ENCODE measurements around the gene OR1A2. TPM values are rescaled to one million over a fixed set of nuclear protein-coding genes. Genes with fewer than 3 reads are reported as not detected.

OR1A2 gene
- total and polyA plus RNA-seq, 2 of the 4 experiments (the other 2 are of a cell fraction) = not detected

- Histone ChIP-seq H4K8ac (ENCODE audit: low read depth in 2 of 2, low read length in 2 of 2) (no peak within 1 kb of the TSS), H4K91ac (ENCODE audit: insufficient read depth, low read depth, low read length) (no peak within 1 kb of the TSS), H3K4me3 (ENCODE audit: insufficient read depth, low read depth, low read length) (no peak within 1 kb of the TSS), H3K9me1 (ENCODE audit: insufficient read depth, low read length) (no peaks in the 10 kb centered on the region), H3K23ac (ENCODE audit: low read depth, low read length) (no peak within 1 kb of the TSS), H2AFZ (replicated peaks; ENCODE audit: low read length, poor library complexity) (peak within 1 kb of the TSS; percentile 23), H3K4me2 (ENCODE audit: low read depth, low read length) (no peak within 1 kb of the TSS), H3K27ac (ENCODE audit: insufficient read depth, low read length) (no peak within 1 kb of the TSS), H3K18ac (ENCODE audit: low read depth, low read length) (no peak within 1 kb of the TSS), H3K79me1 (ENCODE audit: low read depth in 1 of 2, low read length in 2 of 2) (no peaks in the 10 kb centered on the region), H3K4ac (ENCODE audit: low read depth, low read length) (no peak within 1 kb of the TSS), H4K5ac (ENCODE audit: low read depth, low read length) (no peak within 1 kb of the TSS), H3K4me1 (ENCODE audit: control insufficient read depth, insufficient read depth, low read length) (no peaks in the 10 kb centered on the region), H3K9me3 (ENCODE audit: control insufficient read depth, insufficient read depth, low read length) (peaks cover 7% of the 10 kb centered on the region; the same call in 1 of the 2 replicates), H3K36me3 (ENCODE audit: control insufficient read depth, insufficient read depth, low read length) (no peaks in the 10 kb centered on the region), H2AK5ac (ENCODE audit: low read depth, low read length) (no peak within 1 kb of the TSS), H2BK120ac (ENCODE audit: low read depth, low read length) (no peak within 1 kb of the TSS), H2BK15ac (ENCODE audit: low read depth, low read length) (no peak within 1 kb of the TSS), H4K20me1 (ENCODE audit: insufficient read depth, low read length) (no peaks in the 10 kb centered on the region), H3K27me3 (ENCODE audit: control insufficient read depth, insufficient read depth, low read length) (no peaks in the 10 kb centered on the region), H3K9ac (ENCODE audit: low read depth, low read length) (no peak within 1 kb of the TSS), H2BK20ac (ENCODE audit: low read depth, low read length) (no peak within 1 kb of the TSS), H3K14ac (replicated peaks; ENCODE audit: low read depth, low read length) (no peak within 1 kb of the TSS), H2AK9ac (replicated peaks; ENCODE audit: low read depth, low read length, poor library complexity) (no peak within 1 kb of the TSS), H2BK5ac (ENCODE audit: low read depth, low read length, poor library complexity, severe bottlenecking) (no peak within 1 kb of the TSS), H3K56ac (ENCODE audit: extremely low read depth, insufficient read depth, low read length) (no peak within 1 kb of the TSS)
- ChIA-PET CTCF (no interaction called here), POLR2A (ENCODE audit: unreplicated experiment) (no interaction called here)
- intact Hi-C loops (cut with micrococcal nuclease) (no loop called here), dilution Hi-C loops (cut with HindIII; ENCODE audit: low sequenced_read_pairs, unreplicated experiment) (no loop called here), in situ Hi-C loops (cut with MboI; ENCODE audit: low sequenced_read_pairs) (no loop called here)
- DNase-seq (no peak), ATAC-seq (ENCODE audit: low read depth) (no peak)
- TF ChIP-seq MAFK (IDR thresholded peaks at IDR 0.05; ENCODE audit: low read depth, low read length) (no peak), RCOR1 (IDR thresholded peaks at IDR 0.05; ENCODE audit: insufficient replicate concordance, low read length) (no peak), POLR2A (IDR thresholded peaks at IDR 0.05; ENCODE audit: low read depth, low read length) (no peak), MAZ (IDR thresholded peaks at IDR 0.05; ENCODE audit: borderline replicate concordance, low read depth, low read length) (no peak), MXI1 (IDR thresholded peaks at IDR 0.05; ENCODE audit: borderline replicate concordance, low read depth, low read length) (no peak), CEBPB (IDR thresholded peaks at IDR 0.05; ENCODE audit: low read depth, low read length) (no peak), USF2 (IDR thresholded peaks at IDR 0.05; ENCODE audit: low read depth, low read length) (no peak), NFE2L2 (IDR thresholded peaks at IDR 0.05; ENCODE audit: low read depth, low read length) (no peak), CTCF (conservative IDR thresholded peaks at IDR 0.05; ENCODE audit: low read depth, low read length) (no peak), CHD1 (IDR thresholded peaks at IDR 0.05; ENCODE audit: low read depth, low read length) (no peak), SMC3 (IDR thresholded peaks at IDR 0.05; ENCODE audit: low read depth, low read length) (no peak), BHLHE40 (IDR thresholded peaks at IDR 0.05; ENCODE audit: low read depth, low read length) (no peak), RAD21 (IDR thresholded peaks at IDR 0.05; ENCODE audit: low read length) (no peak), FOS (IDR thresholded peaks at IDR 0.05; ENCODE audit: low read depth, low read length) (no peak), RFX5 (IDR thresholded peaks at IDR 0.05; ENCODE audit: low read depth, low read length) (no peak), ELK1 (IDR thresholded peaks at IDR 0.05; ENCODE audit: borderline replicate concordance, low read depth, low read length) (no peak)
- 51% methylated on average over 3 of the region's 7 CpGs; no CpG with 5 or more reads in 1 of the 2 experiments for WGBS, 2 experiments (ENCODE audit: extremely low coverage in 2 of 2, insufficient read length in 1 of 2)
- no TSS peak for BruUV-seq (replicated peaks)
Measured at GRCh38 chr17:3207367-3207766, 10.0 kb downstream of the OR1A2 start, which contains the start of gene OR1A1. OR1A1 (plus strand) TSS chr17:3207667; CDS start chr17:3215621, 7,954 bp downstream.

Measured in IMR-90 (cell line).